GM18526 (cell line): Measurements from ENCODE around the gene PRR20G.

Experiments
- POLR2A ChIP-seq: IDR thresholded peaks from 3 replicates; pipeline ENCODE4 v1.6.1; 2011; ENCODE audit not compliant: insufficient read length; ENCODE audit errors: extremely low read depth

PRR20G gene

DNA sequence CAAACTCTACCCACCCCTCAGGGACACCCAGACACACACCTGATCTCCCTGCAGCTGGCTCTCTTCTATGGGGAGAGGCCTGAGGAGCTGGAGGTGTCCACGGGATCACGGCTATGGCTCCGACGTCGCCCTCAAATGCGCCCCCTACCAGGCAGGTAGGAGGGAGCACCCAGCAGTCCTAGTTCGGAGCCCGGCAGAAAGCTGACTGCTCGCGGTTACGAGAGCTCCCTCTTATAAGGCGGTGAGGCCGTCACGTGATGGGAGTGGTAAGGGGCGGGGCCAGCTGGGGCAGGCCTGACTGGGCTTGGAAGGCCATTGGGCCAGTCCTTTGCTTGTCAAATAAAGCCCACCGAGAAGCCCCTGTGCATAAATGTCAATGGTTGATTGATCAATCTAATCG is at the start of gene PRR20G:
Gene PRR20G, minus strand, starts transcription at position 207 of the 400 bp plus-strand sequence. CDS start 681 bp downstream, outside the sequence.
- no peak for TF ChIP-seq POLR2A

GRCh38 chr3:127337001-127337400 is 49.2 kb upstream of the PRR20G start:
- TF ChIP-seq POLR2A: no peak

GRCh38 chr3:127336101-127336500 is 48.3 kb upstream of the PRR20G start:
- TF ChIP-seq POLR2A: no peak

- TF ChIP-seq POLR2A: no peak
Observed at GRCh38 chr3:127330385-127330784, 42.5 kb upstream of the PRR20G start.

GRCh38 chr3:127329631-127330285 is 41.9 kb upstream of the PRR20G start:
- TF ChIP-seq POLR2A: no peak

DNA sequence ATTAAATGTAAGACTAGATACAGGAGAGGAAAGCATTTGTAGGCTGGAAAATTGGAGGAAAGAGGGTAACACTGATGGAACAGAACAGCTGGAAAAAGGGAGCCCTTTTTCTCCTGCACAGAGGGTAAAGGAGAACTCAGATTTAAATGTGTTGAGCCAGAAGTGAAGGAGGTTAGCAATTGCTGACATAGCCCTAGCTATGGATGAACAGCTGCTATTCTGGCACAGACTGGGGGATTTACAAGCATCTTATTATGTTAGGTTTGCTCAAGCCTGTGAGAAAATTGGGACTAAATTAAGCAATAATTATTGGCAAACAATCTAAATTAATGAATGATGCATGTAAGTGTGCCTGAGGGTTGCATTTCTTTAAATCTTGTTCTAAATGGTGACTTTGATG is 40.6 kb upstream of the PRR20G start:
- no peak for TF ChIP-seq POLR2A

- no peak for TF ChIP-seq POLR2A
Observed at GRCh38 chr3:127326341-127326740, 38.5 kb upstream of the PRR20G start.

DNA sequence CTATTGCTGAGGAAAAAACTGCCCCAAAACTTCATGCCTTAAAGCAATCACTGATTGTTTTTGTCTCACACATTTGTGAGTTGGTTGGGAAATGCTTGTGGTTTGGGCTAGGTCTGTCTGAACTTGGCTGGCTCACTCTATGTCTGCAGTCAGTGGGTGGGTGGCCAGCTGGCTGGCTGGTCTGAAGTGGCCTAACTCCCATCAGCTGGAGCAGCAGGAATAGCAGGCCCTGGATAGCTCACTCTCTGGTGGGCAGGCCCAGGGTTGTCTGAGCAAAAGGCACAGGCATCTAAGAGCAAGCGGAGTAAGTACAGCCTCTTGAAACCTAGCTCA is 37.7 kb upstream of the PRR20G start:
- no peak for TF ChIP-seq POLR2A

DNA sequence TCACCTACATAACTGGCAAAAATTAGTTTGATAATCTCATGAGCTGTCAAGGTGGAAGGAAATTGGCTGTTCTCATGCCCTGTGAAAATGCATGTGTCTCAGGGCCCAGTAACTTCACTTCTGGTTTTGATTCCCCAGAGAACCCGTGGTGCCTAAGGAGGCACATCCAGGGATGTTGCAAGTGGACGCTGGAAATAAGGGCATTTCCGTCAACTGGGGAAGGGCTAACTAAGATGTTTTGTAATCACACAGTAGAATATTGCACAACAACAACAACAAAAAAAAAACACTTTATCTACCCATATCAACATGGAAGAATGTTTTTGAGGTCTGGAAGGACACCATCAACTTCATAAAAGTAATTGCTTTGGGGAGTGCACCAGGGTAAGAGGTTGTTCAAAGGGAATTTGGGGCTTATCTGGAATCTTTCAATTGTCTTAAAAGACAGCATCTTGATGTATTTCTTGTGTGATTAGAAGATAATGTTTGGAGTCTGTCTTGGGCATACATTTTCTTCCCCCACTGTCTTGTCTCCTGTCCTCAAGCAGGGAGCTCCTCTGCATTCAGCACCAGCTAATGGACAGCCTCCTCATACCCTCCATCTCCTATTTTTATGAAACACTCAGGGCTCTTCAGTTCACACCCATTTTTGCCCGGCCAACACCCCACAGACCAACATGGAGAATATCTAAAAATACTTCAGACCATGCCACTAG is 37.2 kb upstream of the PRR20G start:
- no peak for TF ChIP-seq POLR2A

GRCh38 chr3:127324076-127324475 is 36.2 kb upstream of the PRR20G start:
- TF ChIP-seq POLR2A: no peak

DNA sequence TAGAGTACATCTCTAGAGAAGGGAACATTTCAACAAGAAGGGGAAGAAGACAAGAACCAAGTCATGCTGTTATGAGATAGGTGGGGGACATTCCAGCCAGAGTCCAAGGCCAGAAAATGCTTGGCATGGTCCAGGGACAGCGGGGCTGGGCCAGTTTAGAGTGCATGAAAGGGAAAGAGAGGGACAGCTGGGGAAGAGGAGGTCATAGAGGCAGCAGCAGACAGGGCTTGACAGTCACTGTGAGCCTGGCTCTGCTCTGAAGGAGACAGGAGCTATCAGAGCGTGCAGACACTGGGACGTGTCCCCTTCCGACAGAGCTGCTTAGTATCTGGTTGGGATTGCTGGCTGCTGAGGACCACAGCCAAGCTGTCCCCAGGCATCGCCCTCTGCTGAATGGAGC is 35.7 kb upstream of the PRR20G start:
- TF ChIP-seq POLR2A: no peak

DNA sequence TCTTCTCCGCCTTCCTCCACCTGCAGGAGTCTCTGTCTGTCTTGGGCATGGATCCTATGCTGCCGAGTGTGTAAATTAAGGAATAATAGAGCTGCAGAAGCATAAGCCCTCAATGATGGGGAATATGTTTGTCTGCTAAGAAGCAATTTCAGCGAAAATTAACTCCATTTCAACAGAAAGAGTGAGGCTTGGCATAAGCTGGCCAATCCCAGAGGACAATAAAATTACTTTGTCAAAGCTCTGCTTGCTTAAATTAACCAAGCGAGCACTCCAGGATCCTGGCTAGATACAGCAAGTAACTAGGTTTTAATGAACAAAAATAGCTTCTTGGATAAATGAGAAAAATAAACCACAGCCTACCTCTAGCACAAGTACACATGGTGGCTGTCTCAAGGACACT is 33.5 kb upstream of the PRR20G start:
- TF ChIP-seq POLR2A: no peak

GRCh38 chr3:127320529-127321121 is 32.8 kb upstream of the PRR20G start:
- TF ChIP-seq POLR2A: no peak

DNA sequence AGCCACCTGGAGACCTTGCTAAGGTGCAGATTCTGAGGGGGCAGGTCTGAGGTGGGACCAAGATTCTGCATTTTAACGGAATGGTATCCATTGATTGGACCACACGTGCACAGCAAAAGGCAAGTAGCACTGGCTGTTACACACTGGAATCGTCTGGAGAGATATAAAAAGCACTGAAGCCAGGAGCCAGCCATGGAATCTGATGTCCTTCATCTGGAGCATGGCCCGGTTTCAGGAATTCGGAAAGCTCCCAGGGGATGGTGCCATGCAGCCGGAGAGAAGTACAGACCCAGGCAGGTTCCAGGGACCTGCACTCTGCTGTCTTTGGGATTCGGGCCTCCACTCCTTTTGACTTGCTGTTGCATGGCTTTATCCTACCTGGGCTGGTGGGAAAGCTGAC is 28.8 kb upstream of the PRR20G start:
- TF ChIP-seq POLR2A: no peak

- TF ChIP-seq POLR2A: no peak
Observed at GRCh38 chr3:127312818-127313217, 25.0 kb upstream of the PRR20G start.

- no peak for TF ChIP-seq POLR2A
Observed at GRCh38 chr3:127307916-127308315, 20.1 kb upstream of the PRR20G start.
